Measurements from ENCODE around the gene GPR155.
A peak's percentile ranks its signal among the peaks of the same experiment; 100 is the strongest.
"Not testable (repeated sequence)": the region's sequence is repeated elsewhere in the genome, so short reads cannot be mapped to it uniquely, and the experiment has no call there.

Gene GPR155

GRCh38 chr2:174492963-174493431, 6.2 kb upstream of the GPR155 start:
- peak; percentile 37 for DNase-seq (ENCODE audit: low read depth)

DNA sequence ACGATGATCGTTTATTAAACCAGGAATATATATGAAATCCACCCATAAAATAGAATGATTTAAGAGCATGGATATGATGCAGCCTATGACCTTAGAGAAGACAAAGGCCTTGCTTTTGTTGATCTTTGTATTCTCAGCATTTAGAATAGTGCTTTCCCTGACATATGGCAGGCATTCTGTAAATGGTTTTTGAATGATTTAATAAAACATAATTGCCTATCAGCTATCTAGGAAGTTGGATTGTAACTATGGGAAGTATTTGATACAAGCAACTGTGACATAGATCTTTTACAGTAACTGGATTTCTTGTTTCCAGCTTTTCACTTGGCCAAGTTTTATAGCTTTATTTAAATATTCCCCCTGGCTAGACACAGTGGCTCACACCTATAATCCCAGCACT, 5.1 kb upstream of the GPR155 start:
- DNase-seq (ENCODE audit: low read depth) = no peak

- no peak for DNase-seq (ENCODE audit: low read depth)
These were observed 3.2 kb upstream of the GPR155 start for GRCh38 chr2:174490051-174490450.

DNA sequence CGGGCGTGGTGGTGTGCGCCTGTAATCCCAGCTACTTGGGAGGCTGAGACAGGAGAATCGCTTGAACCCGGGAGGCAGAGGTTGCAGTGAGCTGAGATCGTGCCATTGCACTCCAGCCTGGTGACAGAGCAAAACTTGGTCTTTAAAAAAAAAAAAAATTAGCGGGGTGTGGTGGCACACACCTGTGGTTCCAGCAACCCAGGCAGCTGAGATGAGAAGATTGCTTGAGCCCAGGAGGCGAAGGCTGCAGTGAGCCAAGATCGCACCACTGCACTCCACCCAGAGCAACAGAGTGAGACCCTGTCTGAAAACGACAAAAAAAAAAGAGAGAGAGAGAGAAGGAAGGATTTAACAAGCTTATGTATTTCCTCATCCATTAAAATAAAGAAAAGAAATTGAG, 2.7 kb upstream of the GPR155 start:
- DNase-seq (ENCODE audit: low read depth) = not testable (repeated sequence)

- no peak for DNase-seq (ENCODE audit: low read depth)
These were observed 962 bp upstream of the GPR155 start for GRCh38 chr2:174487820-174488162.

GRCh38 chr2:174487108-174487819, 435 bp upstream of the GPR155 start:
- peak; percentile 98 for DNase-seq (ENCODE audit: low read depth)

- peak; percentile 9 for DNase-seq (ENCODE audit: low read depth)
These were observed 854 bp downstream of the GPR155 start for GRCh38 chr2:174485788-174486562.

- not testable (repeated sequence) for DNase-seq (ENCODE audit: low read depth)
These were observed 1.8 kb downstream of the GPR155 start for GRCh38 chr2:174485045-174485444.

GRCh38 chr2:174484573-174484972, 2.3 kb downstream of the GPR155 start:
- no peak for DNase-seq (ENCODE audit: low read depth)

DNA sequence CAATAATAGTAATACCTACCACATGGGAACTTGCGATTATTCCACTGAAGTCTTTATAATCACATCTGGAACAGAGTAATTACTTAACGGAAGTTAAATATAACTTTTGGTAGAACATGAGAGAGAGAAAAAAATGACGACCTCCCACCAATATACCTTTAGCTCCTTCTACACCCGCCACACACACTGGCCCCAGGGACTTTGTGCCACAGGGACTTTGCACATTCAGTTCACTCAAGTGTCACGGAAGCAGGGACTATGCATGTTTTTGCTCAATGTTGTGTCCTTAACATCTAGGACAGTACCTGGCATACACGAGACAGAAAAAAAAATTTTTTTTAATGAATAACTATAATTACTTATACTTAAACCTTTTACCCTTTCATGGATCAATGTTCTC, 4.0 kb downstream of the GPR155 start:
- no peak for DNase-seq (ENCODE audit: low read depth)

- DNase-seq (ENCODE audit: low read depth) = no peak
These were observed 9.1 kb downstream of the GPR155 start for GRCh38 chr2:174477759-174478158.

- no peak for DNase-seq (ENCODE audit: low read depth)
These were observed 13.0 kb downstream of the GPR155 start for GRCh38 chr2:174473796-174474195.

- DNase-seq (ENCODE audit: low read depth) = no peak
These were observed 21.5 kb downstream of the GPR155 start for GRCh38 chr2:174465327-174465726.

DNA sequence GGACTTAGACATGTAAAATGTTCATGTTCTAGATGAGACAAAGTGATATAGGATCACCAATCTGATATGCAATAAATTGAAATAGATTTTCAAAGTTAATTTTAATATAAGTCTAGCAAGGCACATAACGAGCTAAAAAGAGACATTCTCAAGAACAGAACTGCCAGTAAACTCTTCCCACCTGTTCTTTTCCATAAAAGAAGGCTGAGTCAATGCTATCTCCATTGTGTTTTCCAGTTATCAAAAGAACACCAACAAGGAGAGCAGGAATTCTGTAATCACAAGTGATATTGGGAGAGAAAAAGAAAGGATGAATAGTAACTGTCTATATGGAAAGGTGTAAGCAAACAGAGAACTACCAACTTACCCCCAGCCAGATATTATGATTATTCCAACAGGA, 25.6 kb downstream of the GPR155 start:
- no peak for DNase-seq (ENCODE audit: low read depth)

DNA sequence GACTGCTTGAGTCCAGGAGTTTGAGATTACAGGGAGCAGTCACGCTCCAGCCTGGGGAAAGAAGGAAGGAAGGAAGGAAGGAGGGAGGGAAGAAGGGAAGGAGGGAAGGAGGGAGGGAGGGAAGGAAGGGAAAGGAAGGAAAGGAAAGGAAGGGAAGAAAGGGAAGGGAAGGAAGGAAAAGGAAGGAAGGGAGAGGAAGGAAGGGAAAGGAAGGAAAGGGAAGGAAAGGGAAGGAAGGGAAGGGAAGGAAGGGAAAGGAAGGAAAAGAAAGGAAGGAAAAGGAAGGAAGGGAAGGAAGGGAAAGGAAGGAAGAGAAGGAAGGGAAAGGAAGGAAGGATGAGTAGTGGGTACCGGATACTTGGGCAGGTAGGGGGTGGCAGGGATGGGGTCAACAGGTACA, 32.3 kb downstream of the GPR155 start:
- no peak for DNase-seq (ENCODE audit: low read depth)

- DNase-seq (ENCODE audit: low read depth) = no peak
These were observed 36.6 kb downstream of the GPR155 start for GRCh38 chr2:174450021-174450816.

DNA sequence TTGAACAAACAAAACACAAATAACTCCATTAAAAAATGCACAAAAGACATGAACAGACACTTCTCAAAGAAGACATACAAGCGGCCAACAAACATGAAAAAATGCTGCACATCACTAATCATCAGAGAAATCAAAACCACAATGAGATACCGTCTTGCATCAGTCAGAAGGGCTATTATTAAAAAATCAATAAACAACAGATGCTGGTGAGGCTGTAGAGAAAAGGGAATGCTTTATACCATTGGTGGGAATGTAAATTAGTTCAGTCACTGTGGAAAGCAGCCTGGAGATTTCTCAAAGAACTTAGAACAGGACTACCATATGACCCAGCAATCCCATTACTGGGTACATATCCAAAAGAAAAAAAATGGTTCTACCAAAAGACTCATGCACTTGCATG, 37.8 kb downstream of the GPR155 start:
- no peak for DNase-seq (ENCODE audit: low read depth)

GRCh38 chr2:174446531-174446930, 40.3 kb downstream of the GPR155 start:
- no peak for DNase-seq (ENCODE audit: low read depth)

DNA sequence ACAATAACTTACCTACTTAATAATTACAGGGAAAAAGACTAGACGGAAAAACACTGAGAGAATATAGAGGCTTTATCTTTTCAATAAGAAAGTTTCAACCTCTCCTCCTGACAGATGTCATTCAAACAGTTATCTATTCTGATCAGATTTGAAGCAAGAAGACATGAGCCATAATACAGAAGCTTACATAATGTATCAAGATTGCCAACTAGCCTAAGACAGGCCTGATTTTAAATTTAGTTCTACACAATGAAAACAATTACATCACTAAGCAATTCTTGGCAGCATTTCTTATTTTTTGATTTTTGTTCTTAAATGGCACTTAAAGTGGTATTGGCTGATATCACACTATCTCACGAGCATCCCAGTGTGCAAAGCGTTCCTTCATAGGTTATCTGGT, 41.6 kb downstream of the GPR155 start:
- DNase-seq (ENCODE audit: low read depth) = no peak

- DNase-seq (ENCODE audit: low read depth) = no peak
These were observed 42.1 kb downstream of the GPR155 start for GRCh38 chr2:174444761-174445160.

DNA sequence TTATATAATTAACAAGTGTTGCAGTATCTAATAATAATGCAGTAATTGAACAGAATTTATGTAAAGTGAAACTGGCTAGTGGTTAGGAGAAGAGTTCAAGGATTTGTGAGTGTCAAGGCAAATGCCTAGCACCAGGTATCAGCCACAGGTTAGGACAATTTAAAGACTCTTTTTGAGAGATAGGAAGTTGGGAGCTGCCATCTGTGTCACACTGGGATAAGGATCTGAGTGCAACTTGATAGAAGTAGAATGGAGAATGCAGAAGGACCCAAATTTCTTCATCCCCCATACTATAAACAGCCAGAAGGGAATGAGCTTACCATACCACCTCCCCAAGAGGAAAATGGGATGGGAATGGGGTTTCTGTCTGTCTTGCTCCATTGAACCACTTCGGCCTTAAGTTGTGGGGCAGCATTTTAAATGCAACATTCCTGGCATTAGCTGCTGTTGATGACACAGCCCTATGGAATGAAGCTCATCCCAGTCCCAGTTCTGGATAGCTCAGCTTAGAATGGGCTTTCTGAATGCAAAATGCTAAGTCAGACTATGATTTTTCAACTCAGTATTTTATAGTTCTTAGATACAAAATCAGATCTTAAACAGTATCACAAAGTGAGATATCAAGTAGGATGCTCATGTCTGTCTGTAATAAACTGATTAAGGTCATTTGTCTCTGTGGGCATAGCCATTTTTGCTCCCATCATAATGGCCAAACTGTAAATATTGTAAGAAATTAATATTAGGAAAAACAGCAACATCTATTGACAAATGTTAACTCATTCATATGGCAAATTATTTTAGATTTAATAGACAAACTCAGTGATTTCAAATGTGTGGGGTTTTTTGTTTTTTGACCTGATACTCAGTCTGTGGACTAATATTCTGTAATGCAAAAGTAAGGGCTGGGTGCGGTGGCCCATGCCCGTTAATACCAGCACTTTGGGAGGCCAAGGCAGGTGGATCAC, 44.0 kb downstream of the GPR155 start:
- no peak for DNase-seq (ENCODE audit: low read depth)

GRCh38 chr2:174439950-174440349, 46.9 kb downstream of the GPR155 start:
- DNase-seq (ENCODE audit: low read depth) = no peak
